Measurements from ENCODE around the gene ARHGAP10.

- TF ChIP-seq CTCF (IDR thresholded peaks at IDR 0.05) (peak; percentile 93 to 99 (median 97)), POLR2A (IDR thresholded peaks at IDR 0.05) (no peak)
Measured at GRCh38 chr4:147866532-147867271, 134.8 kb downstream of the ARHGAP10 start.
